Parathyroid adenoma (tissue), 2 donors: Measurements from ENCODE around the gene BTBD19.

ENCODE experiments used
- H2AFZ ChIP-seq: fragments of 300-600 bp; sonication (generic); one replicate; pipeline ENCODE4 v1.7.0; 2017; ENCODE audit warnings: antibody characterized with exemption, mild to moderate bottlenecking
- H3K27ac ChIP-seq: fragments of 300-600 bp; sonication (generic); one replicate; pipeline ENCODE4 v1.7.0; 2017
- H3K27me3 ChIP-seq: fragments of 300-600 bp; sonication (generic); one replicate; pipeline ENCODE4 v1.7.0; 2017; ENCODE audit warnings: low read length; ENCODE audit not compliant: control insufficient read depth, insufficient read depth
- H3K36me3 ChIP-seq: fragments of 300-600 bp; sonication (generic); one replicate; pipeline ENCODE4 v1.7.0; 2017; ENCODE audit warnings: low read length; ENCODE audit not compliant: control insufficient read depth, insufficient read depth
- H3K4me1 ChIP-seq: fragments of 300-600 bp; sonication (generic); one replicate; pipeline ENCODE4 v1.7.0; 2017; ENCODE audit warnings: control low read depth
- H3K4me2 ChIP-seq: fragments of 300-600 bp; sonication (generic); one replicate; pipeline ENCODE4 v1.7.0; 2017; ENCODE audit warnings: low read length
- H3K4me3 ChIP-seq: fragments of 300-600 bp; sonication (generic); one replicate; pipeline ENCODE4 v1.7.0; 2017; ENCODE audit warnings: low read depth, low read length
- H3K79me2 ChIP-seq: fragments of 300-600 bp; sonication (generic); one replicate; pipeline ENCODE4 v1.7.0; 2017; ENCODE audit warnings: control low read depth
- H3K9ac ChIP-seq: fragments of 300-600 bp; sonication (generic); one replicate; pipeline ENCODE4 v1.7.0; 2017; ENCODE audit warnings: mild to moderate bottlenecking
- H3K9me3 ChIP-seq: fragments of 300-600 bp; sonication (generic); one replicate; pipeline ENCODE4 v1.7.0; 2017; ENCODE audit warnings: low read length; ENCODE audit not compliant: control insufficient read depth
- TF ChIP-seq, protein P1 (sequence below): fragments of 300-600 bp; sonication (generic); IDR thresholded peaks from one replicate; pipeline ENCODE4 v1.7.0; 2017; ENCODE audit warnings: antibody characterized with exemption, mild to moderate bottlenecking
- donor health status: primary hyperparathyroidism.

Gene BTBD19

DNA sequence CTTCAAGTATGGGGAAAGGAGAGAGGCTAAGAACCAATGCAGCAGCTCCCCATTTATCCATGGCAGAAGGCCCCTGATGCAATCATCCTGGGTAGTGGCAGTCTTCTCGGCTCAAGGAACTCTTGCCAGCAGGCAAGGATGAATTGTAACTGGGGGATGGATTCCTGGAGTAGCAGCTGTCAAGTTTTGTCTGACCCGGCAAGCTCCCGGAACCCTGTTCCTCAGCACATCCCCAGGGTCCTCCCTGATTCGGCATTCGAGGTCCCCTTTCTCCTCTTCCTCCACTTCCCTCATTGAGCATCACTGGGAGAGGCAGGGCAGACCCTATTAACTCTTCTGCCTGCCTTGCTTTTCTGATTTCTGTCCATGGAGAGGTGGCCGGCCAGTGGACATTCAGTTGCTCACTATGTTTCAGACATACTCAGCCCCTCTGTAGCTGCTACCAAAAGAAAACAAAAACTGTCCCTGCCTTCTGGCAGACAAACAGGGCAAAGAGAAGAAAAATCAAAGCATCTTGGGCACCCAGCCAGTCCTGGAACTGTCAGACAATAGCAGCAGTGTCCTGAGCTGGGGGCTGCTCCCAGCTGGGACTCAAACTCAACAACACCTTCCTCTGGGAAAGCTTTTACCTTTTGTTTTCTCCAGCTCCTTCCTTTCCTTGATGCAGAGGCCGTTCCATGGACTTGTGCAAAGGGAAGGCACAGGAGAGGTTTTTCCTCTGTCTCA is 40.3 kb downstream of the BTBD19 start:
- Histone ChIP-seq H3K79me2 (no peaks in the 10 kb centered on the region), H3K9me3 (no peaks in the 10 kb centered on the region), H3K4me1 (no peaks in the 10 kb centered on the region), H3K4me3 (no peak overlapping the region), H3K27me3 (no peaks in the 10 kb centered on the region), H3K4me2 (no peak overlapping the region), H3K36me3 (no peaks in the 10 kb centered on the region), H3K27ac (no peak overlapping the region), H2AFZ (no peak overlapping the region), H3K9ac (no peak overlapping the region)
- TF ChIP-seq, protein P1, sequence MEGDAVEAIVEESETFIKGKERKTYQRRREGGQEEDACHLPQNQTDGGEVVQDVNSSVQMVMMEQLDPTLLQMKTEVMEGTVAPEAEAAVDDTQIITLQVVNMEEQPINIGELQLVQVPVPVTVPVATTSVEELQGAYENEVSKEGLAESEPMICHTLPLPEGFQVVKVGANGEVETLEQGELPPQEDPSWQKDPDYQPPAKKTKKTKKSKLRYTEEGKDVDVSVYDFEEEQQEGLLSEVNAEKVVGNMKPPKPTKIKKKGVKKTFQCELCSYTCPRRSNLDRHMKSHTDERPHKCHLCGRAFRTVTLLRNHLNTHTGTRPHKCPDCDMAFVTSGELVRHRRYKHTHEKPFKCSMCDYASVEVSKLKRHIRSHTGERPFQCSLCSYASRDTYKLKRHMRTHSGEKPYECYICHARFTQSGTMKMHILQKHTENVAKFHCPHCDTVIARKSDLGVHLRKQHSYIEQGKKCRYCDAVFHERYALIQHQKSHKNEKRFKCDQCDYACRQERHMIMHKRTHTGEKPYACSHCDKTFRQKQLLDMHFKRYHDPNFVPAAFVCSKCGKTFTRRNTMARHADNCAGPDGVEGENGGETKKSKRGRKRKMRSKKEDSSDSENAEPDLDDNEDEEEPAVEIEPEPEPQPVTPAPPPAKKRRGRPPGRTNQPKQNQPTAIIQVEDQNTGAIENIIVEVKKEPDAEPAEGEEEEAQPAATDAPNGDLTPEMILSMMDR: no peak

DNA sequence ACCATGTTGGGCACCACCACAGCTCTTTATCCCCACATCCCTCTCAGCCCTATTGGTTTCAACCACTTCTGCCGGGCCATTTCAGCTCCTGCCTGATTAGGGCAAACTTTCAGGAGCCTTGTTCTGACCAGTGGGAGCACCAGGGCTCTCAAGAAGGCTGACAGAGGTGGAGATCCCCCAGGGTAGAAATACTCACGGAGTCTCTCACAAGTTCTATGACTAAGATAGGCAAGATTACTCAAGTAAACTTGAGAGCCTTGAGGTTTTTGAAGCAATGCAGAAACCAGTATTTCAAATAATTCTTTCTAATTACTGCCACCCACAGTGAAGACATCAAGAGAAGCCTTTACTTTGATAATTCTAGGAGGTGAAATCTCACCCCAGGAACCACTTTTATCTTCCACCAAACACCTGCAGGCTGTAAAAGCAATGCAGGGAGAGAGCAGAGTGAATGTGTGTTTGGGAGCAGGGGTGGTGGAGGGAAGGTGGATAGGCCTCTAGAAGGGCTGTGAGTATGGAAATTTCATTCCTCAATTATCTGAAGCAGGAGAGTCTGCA is 41.3 kb downstream of the BTBD19 start:
- no peak overlapping the region for H3K4me3 ChIP-seq
- H3K27me3 ChIP-seq: no peaks in the 10 kb centered on the region
- H3K79me2 ChIP-seq: no peaks in the 10 kb centered on the region
- H3K36me3 ChIP-seq: no peaks in the 10 kb centered on the region
- H2AFZ ChIP-seq: no peak overlapping the region
- H3K9me3 ChIP-seq: no peaks in the 10 kb centered on the region
- H3K27ac ChIP-seq: no peak overlapping the region
- H3K9ac ChIP-seq: no peak overlapping the region
- TF ChIP-seq, protein P1: no peak
- H3K4me1 ChIP-seq: no peaks in the 10 kb centered on the region
- H3K4me2 ChIP-seq: no peak overlapping the region

DNA sequence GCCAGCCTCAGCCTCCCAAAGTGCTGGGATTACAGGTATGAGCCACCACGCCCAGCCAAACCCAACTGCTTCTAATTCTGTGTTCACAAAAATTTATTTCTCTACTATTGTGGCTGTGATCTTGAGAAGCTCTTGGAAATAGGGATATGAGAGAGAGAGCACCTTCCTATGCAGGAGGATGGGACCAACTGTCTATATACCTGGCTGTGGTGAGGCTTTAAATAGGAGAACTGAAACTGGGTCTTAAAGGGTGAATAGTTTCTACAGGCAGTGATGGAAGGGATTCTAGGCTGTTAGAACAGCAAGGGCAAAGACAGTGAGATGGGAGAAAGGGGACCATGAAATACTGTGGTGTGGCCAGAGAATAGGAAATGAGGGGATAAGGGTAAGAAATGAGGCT is 43.0 kb downstream of the BTBD19 start:
- H3K36me3 ChIP-seq: no peaks in the 10 kb centered on the region
- no peak overlapping the region for H2AFZ ChIP-seq
- H3K4me3 ChIP-seq: no peak overlapping the region
- no peaks in the 10 kb centered on the region for H3K4me1 ChIP-seq
- H3K4me2 ChIP-seq: no peak overlapping the region
- TF ChIP-seq, protein P1: no peak
- H3K27me3 ChIP-seq: no peaks in the 10 kb centered on the region
- no peaks in the 10 kb centered on the region for H3K9me3 ChIP-seq
- no peak overlapping the region for H3K9ac ChIP-seq
- H3K27ac ChIP-seq: no peak overlapping the region
- no peaks in the 10 kb centered on the region for H3K79me2 ChIP-seq

DNA sequence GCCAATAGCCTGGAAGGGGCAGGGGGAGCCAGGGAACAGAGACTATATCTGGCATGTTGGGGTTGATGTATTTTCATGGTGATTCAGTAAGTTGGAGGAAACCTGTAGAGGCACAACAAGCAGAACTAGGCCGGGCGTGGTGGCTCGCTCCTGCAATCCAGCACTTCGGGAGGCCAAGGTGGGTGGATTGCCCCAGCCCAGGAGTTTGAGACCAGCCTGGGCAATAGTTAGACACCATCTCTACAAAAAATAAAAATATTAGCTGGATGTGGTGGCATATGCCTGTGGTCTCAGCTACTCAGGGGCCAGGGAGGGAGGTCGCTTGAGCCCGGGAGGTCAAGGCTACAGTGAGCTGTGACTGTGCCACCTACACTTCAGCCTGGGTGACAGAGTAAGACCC is 44.9 kb downstream of the BTBD19 start:
- no peak overlapping the region for H2AFZ ChIP-seq
- H3K27me3 ChIP-seq: no peaks in the 10 kb centered on the region
- no peaks in the 10 kb centered on the region for H3K36me3 ChIP-seq
- H3K4me2 ChIP-seq: no peak overlapping the region
- H3K27ac ChIP-seq: no peak overlapping the region
- no peaks in the 10 kb centered on the region for H3K79me2 ChIP-seq
- H3K4me1 ChIP-seq: no peaks in the 10 kb centered on the region
- H3K9ac ChIP-seq: no peak overlapping the region
- H3K4me3 ChIP-seq: no peak overlapping the region
- H3K9me3 ChIP-seq: no peaks in the 10 kb centered on the region
- TF ChIP-seq, protein P1: no peak

DNA sequence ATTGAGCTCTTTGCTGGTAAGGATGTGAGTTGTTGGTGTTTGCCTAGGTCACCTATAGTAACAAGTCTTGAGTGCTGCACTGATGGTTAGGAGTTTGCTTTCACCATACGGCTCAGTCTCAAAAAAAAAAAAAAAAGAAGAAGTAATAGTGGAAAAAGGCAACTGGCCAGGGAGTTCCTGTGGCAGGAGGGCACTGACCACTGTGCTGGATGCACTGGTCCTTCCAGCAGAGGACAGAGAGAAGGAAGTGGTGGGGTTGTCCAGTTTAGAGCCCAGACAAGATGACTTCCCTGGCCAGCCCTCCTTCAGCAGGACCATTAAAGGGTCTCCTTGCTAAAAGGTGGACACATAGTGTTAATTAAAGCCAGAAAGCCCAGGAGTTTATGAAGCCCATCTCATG is 46.6 kb downstream of the BTBD19 start:
- H3K27me3 ChIP-seq: no peaks in the 10 kb centered on the region
- H3K9me3 ChIP-seq: no peaks in the 10 kb centered on the region
- no peaks in the 10 kb centered on the region for H3K4me1 ChIP-seq
- no peak overlapping the region for H3K9ac ChIP-seq
- no peak overlapping the region for H3K27ac ChIP-seq
- H2AFZ ChIP-seq: no peak overlapping the region
- TF ChIP-seq, protein P1: no peak
- no peaks in the 10 kb centered on the region for H3K36me3 ChIP-seq
- no peaks in the 10 kb centered on the region for H3K79me2 ChIP-seq
- no peak overlapping the region for H3K4me2 ChIP-seq
- H3K4me3 ChIP-seq: no peak overlapping the region
